Stimulated activated CD8-positive, alpha-beta memory T cell treated with anti-CD3 and anti-CD28 coated beads, Interleukin-12 subunit alpha, Interleukin-12 subunit beta, amount 100 ng/mL, for 4 hours (primary cell): ENCODE measurements around the gene MYO5B.
"Not testable (repeated sequence)": the region's sequence is repeated elsewhere in the genome, so short reads cannot be mapped to it uniquely, and the experiment has no call there.

Source experiments
- DNase-seq: peaks from one replicate; pipeline ENCODE4 v3.0.0-alpha.2; 2020; ENCODE audit warnings: low read depth

Gene MYO5B

DNA sequence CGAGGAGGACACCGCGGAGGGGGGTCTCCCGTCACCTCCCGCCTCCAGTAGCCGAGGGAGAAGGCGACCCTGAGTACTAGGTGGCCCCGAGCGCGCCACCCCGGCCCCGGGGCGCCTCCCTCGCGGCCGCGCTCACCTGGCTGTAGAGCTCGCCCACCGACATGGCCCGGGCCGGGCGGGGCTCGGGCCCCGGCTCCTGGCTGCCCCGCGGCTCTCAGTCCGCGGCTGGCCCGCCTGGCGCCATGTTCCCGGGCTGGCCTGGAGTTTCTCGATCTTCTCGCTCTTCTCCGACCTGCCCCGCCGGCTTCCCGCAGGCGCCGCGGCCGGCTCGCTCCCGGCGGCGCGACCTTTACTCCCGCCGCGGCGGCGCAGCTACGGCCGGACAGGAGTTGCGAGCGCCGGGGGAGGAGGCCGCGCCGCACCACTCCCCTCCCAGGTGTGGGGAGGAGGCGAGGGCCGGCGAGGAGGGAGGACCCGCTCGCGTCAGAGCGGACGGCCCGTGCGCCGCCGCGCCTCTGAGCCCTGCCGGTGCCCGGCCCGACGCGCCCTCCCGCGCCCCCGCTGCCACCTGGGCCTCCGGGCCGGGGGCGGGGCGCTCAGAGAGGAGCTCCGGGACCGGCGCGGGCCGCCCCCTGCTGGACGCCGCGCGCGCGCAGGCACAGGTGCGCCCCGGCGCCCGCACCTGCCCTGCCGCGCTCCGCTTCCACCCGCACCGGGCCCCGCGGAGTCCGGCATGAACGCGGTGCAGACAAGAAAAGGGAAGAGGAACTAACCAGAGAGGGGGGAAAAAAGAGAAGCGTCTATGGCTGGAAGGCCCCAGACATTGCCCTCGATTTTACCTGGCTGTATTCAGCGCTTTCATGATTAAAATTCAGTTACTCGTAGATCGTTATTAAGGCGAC is at the start of gene MYO5B:
TSS of gene MYO5B (minus strand) at position 517 of the 902 bp plus-strand sequence. CDS start at position 163, 354 bp downstream.
- DNase-seq, result peak; percentile 21

GRCh38 chr18:50241768-50242167 is 46.8 kb upstream of the MYO5B start:
- DNase-seq, result not testable (repeated sequence)

DNA sequence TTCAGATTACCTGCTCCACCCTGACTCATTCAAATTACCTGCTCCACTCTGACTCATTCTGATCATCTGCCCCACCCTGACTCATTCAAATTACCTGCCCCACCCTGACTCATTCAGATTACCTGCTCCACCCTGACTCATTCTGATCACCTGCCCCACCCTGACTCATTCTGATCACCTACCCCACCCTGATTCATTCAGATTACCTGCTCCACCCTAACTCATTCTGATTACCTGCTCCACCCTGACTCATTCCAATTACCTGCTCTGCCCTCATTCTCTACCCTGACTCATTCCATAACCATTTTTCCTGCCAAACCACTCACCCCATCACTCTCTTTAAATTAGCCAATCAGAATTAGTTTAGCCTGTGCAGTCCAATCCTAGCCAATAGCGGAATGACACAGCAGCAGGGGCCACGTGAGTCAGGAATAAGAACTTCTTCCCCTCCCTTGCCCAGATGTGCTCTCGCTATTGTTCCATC is 45.2 kb upstream of the MYO5B start:
- DNase-seq, result no peak

- no peak for DNase-seq
Measured at GRCh38 chr18:50232419-50232818, 37.5 kb upstream of the MYO5B start.

DNA sequence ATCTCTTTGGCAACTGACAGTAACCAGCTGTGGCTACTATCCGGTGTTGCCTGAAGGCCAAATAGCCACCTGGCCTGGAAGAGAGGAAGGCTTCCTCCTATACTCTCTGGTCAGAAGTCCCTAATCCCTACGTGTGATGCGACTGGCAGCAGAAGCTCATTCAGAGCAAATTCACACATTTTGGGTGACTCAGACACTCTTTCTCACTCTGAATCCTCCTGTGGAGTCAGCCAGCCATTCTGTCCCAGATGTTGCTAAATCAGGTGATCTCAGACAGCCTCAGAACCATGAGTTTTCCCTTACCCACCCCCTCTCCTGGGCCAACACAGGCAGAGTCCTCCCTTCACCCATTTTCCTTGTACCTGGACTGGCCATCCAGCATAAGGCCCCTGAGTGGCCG is 36.7 kb upstream of the MYO5B start:
- no peak for DNase-seq

DNA sequence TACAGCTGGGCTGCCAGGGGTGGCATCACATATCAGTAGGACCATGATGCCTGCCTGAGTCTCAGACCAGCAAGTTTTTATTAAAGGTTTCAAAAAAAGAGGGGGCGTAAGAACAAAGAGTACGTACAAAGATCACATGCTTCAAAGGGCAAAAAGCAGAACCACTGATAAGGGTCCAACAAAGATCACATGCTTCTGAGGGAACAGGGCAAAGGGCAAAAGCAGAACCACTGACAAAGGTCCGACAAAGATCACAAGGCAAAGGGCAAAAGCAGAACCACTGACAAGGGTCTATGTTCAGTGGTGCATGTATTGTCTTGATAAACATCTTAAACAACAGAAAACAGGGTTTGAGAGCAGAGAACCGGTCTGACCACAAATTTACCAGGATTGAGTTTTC is 25.3 kb upstream of the MYO5B start:
- DNase-seq, result not testable (repeated sequence)

DNA sequence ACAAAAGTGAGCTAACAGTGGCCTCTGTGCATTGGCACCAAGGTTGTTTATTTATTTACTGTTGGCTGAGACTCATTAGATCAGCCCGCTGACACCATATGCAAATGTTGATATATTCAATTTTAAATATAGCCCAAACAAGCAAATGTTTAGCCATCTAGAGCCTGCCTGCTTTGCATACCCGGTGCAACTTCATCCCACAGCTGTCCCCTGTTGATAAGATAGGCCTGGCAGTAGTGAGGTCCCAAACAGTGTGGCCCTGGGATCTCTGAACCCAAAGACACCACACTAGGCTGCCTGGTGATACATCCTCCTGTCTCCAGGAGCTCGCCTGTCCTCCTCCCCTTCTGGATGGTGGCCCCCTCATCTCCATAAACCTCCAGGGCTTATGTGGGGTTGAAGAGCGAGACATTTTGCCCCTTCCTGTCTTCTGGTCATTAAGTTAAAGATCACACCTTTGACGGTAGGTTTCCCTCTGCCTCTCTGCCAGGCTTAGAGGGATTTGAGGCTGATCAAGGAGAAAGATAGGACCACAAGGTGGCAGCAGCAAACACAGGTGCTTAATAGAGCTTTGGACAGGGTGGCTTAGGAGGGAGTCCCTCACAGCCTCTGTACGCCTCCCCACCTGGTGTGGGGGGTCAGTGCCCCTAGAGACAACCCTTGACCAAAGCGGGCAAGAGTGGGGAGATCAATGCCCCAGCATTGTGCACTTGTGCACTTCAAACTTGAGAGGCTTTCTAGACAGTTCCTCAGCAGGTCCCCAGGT is 23.7 kb upstream of the MYO5B start:
- DNase-seq, result no peak

- DNase-seq, result no peak
Measured at GRCh38 chr18:50209311-50209710, 14.4 kb upstream of the MYO5B start.

DNA sequence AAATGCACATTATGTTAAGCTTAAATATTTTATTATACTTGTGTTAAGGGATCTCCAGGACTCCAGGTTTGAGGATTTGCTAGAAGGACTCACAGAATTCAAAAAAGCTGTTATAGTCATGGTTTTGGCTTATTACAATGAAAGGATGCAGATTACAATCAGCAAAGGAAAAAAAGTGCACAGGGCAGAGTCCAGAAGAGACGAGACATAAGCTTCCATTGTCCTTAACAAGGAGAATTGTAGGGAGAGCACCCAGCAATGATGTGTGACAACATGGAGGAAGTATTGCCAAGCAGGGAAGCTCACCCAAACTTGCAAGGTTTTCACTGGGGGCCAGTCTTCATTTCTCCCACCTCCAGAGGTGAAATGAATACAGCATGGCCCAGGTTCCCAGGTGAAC is 12.8 kb upstream of the MYO5B start:
- DNase-seq, result no peak

DNA sequence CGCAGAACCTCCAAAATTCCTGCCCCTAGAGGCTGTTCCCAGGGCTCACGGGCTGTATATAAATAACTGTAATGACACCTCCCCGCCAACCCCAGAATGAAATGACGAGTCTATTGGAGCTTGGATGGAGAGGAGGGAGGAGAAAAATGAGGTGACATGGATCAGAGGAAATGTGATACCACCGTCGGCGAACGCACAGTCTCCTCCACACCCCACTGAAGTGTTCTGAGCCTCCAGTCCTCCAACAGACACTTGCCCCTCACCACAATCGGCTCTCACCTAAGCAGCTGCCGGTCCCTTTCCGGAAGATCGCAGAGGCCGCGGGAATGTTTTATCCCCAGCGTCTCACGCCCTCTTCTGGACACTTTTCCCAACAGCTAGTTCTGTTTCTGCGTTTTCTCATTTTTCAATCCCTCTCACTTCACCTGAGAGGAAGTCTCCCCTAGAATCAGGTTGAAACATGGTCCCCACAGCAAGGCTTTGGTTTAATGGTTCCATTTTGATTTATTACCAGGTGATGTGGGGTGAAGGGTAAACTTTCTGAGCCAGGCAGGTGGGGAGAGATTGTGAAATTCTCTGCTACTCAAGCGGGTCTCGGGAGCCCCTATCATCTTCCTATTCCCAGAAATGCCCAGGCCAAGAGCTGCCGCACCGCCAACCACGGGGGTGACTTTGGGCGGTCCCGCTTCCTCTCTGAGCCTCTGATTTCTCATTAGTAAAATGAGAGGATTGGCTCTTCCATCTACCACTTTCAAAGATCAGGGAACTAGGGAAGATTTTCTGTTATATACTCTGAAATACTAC is 9.1 kb upstream of the MYO5B start:
- no peak for DNase-seq

GRCh38 chr18:50201476-50202018 is 6.6 kb upstream of the MYO5B start:
- no peak for DNase-seq

DNA sequence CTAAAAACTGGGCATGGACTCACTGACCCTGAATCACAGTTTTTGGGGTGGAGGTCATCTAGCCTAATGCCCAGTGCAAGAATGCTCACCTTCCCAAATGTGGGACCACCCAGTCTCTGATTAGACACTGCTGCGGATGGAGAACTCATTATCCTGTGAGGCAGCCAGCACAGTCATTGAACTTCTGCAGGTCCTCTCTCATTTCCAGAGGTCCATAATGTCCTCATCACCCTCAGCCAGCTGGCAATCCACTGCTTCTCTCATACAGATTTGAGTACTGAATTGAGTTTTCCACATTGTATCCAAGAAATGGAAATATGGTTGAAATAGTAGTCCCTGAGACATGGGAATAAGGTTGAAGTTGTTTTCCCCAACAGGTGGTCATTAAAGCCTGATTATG is 5.0 kb upstream of the MYO5B start:
- no peak for DNase-seq

DNA sequence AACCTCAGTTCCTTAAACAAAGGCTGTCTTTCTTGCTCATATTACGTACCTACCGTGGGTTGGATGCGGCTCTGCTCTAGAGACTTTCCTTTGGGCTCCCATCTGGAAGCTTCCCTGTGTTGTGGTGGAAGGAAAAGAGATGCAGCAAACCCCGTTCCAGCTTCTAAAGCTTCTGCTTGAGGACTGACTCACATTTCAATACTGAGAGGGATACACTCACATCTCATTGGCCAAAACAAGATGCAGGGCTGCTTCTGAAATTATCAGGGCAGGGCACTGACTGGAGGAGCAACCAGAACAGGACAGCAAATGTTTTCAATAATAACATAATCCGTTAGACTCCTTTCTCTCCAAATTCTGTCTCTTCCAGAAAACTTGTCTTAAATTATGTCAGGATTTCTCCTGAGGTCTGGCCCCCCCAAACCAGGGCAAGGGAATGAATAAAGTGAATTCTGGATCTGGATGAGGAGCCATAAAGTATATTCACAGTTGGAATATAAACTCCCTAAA is 4.5 kb upstream of the MYO5B start:
- DNase-seq, result no peak

GRCh38 chr18:50196261-50196660 is 1.3 kb upstream of the MYO5B start:
- DNase-seq, result no peak

DNA sequence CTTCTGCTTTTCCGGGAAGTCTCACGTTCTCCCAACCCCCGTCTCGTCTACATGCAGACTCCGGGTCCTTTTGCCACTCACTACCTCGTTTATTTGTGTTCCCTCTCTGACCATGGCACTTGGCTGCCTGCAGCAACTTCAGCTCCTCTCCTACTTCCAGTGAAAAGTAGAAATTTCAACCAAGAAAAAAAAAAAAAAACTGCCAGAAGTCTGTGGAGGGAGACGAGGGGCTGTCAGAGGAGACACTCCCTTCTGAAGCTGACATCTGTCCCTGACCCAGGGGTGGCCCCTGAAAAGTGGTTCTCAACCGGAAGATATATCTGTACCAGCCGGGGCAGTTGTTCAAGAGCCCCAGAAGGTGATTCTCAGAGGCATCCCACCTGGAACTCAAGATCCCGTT is 742 bp upstream of the MYO5B start:
- no peak for DNase-seq

GRCh38 chr18:50193796-50194630 is 934 bp downstream of the MYO5B start:
- DNase-seq, result no peak

GRCh38 chr18:50192995-50193795 is 1.8 kb downstream of the MYO5B start:
- DNase-seq, result no peak

- no peak for DNase-seq
Measured at GRCh38 chr18:50190926-50191325, 4.0 kb downstream of the MYO5B start.

DNA sequence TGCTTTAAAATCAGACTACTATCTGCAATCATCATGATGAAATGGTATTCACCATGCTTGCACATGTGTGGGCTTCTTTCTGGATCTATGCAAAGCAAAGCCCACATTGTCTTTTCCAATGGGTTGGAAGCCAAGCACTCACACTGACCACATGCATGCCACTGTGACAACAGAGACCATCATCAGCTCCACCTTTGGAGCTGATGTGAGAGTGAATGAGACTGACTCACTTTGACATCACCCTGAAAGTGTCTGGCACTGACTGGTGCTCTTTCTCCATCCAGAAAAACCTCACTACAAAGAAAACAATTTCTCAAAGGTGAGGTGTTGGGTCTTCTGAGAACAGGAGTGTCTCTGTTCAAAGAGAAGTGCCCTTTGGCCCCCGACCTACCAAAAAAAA is 4.7 kb downstream of the MYO5B start:
- DNase-seq, result no peak

DNA sequence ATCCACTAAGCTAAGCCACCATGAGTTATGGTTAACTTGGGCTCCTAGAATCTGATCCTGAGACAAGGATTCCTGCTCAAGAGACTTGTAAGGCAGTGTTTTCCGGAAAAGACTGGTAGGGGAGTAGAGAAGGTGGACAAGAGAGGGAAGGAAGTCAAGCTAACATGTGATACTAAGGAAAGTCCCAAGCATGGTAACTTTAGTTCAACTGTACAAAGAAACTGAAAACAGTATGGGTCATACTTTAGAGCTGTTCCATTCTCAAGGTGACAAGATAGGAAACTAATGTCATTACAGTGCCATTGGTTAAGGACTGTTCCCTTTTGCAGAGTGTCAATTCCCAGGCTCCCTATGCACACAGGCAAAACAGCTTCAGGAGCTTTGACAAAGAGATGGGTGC is 5.8 kb downstream of the MYO5B start:
- no peak for DNase-seq
